Measurements from ENCODE around the gene SLC10A2.
"Not testable (repeated sequence)": the region's sequence is repeated elsewhere in the genome, so short reads cannot be mapped to it uniquely, and the experiment has no call there.

Gene SLC10A2

DNA sequence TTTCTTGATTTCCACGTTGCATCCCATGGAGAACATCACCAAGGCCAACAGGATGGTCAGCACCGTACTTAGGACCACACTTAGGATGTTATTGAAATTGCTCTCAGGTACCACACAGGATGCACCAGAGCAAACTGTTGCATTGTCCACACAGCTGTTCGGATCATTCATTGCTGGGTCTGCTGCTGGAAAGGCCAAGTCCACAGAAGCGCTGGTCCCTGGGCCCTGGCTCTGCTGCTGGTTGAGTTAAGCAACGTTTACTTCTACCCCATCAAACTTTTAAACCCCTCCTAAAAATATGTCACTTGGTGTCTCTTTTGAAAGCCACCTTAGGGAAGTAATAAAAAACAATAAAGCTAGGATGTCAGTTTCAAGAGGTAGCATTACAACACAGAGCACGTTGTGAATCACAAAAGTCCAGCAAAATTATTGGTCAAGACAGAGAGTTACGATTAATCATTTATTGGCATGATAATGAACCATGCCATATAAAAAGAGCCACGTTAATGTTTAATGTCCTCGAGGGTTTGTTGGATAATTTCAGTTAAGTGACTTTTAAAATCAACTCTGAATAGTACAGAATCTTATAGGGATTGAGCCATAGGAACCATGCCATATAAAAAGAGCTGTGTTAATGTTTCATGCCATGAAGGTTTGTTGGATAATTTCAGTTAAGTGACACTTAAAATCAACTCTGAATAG, at the start of gene SLC10A2:
SLC10A2 (minus strand) TSS at position 339 of the 702 bp plus-strand sequence; CDS start at position 171, 168 bp downstream.
- no peak for DNase-seq (ENCODE audit: low read depth in 2 of 2)

GRCh38 chr13:103107580-103107979, 41.4 kb upstream of the SLC10A2 start:
- no peak for DNase-seq (ENCODE audit: low read depth in 2 of 2)

GRCh38 chr13:103104340-103104739, 38.1 kb upstream of the SLC10A2 start:
- DNase-seq (ENCODE audit: low read depth in 2 of 2), result no peak

DNA sequence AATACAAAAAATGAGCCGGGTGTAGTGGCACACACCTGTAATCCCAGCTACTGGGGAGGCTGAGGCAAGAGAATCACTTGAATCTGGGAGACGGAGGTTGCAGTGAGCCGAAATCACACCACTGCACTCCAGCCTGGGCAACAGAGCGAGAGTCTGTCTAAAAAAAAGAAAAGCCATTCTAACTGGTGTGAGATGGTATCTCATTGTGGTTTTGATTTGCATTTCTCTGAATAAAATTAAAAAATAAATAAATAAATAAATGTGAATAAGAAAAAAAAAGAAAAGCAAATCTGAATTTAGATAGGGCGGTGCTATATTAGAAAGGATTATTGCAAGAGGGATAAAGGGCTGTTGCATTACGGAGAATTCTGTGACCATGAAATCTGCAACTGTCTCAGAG, 37.2 kb upstream of the SLC10A2 start:
- DNase-seq (ENCODE audit: low read depth in 2 of 2), result not testable (repeated sequence)

DNA sequence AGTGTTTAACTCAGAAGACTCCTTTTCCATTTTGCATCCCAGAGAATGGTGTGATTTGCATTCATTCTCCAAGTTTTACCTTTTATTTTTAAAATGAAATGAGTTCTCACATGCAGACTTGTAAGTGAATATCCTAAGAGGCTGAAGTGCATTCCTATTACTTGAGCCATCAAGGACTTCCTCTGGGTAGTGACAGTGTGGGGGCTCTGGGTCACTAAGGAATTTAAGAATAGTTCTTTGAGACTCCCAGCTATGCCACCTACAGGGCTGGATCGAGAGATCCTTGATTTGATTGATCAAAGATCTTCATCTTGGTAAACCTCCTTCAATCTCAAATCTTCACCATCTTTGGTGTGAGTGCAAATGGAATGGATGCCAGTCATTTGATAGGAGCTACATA, 36.3 kb upstream of the SLC10A2 start:
- DNase-seq (ENCODE audit: low read depth in 2 of 2), result no peak

DNA sequence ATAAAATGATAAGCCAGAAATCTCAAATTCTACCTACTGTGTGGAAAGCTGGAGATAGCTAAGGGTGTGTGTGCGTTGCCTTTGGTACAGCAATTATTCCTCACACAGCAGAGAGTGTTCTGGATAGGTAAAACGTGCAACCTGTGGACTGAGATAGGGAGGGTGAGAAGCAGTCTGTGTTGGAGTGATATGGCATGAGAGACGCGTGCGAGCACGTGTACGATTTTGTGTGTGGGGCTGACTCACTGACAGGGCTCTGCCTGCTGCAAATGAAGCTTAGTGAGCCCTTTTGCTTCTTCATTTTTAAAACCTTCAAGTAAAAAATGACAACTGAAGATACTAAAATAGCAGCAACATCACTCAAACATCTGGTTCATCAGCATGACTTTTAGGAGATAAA, 35.7 kb upstream of the SLC10A2 start:
- no peak for DNase-seq (ENCODE audit: low read depth in 2 of 2)

DNA sequence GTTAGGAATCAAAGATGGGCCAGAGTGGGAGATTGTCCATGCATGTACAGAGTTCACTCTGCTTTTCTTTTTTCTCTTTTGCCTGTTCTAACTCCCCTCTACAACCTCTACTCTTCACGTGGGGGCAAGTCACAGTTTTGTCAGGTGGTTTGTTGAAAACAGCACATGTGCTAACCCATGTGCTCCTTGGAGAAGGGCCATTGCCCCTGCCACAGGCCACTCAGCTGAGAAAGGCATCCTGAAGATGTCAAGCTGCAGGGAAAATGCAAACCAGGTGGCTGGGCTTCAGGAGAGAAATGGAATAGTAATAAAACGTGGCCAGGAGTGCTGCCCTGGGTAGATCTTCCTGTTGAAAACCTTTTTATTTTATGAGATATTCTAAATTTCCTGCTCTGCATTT, 35.3 kb upstream of the SLC10A2 start:
- no peak for DNase-seq (ENCODE audit: low read depth in 2 of 2)

GRCh38 chr13:103100830-103101229, 34.6 kb upstream of the SLC10A2 start:
- DNase-seq (ENCODE audit: low read depth in 2 of 2), result peak in 1 of 2 experiments; percentile 1

GRCh38 chr13:103099722-103100293, 33.6 kb upstream of the SLC10A2 start:
- DNase-seq (ENCODE audit: low read depth in 2 of 2), result peak in 1 of 2 experiments; percentile 2

DNA sequence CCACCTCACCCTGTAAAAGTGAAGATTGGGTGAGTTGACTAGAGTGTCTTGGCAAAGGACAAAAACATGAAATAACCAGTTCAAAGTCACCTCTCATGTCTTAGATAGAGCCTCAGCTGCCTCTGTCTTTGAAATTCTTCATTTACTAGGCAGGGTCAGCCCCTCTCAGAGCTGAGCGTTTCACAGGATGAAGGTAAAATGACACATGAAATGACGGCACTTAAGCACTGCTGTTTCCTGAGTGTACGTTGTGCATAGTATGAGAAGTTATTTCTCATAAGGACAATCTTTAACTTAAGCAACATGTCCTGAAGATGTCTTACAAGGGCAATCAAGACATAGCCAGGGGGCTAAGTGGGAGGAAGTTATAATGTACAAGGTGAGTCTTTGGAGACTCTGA, 32.3 kb upstream of the SLC10A2 start:
- no peak for DNase-seq (ENCODE audit: low read depth in 2 of 2)

GRCh38 chr13:103097366-103097928, 31.2 kb upstream of the SLC10A2 start:
- no peak for DNase-seq (ENCODE audit: low read depth in 2 of 2)

DNA sequence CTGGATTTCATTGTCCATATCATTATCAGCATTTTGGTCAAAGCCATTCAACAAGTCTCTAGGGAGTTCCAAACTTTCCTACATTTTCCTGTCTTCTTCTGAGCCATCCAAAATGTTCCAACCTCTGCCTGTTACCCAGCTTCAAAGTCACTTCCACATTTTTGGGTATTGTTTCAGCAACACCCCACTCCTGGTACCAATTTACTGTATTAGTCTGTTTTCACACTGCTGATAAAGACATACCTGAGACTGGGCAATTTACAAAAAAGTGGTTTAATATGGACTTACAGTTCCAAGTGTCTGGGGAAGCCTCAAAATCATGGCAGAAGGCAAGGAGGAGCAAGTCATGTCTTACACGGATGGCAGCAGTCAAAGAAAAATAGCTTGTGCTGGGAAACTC, 27.4 kb upstream of the SLC10A2 start:
- DNase-seq (ENCODE audit: low read depth in 2 of 2), result not testable (repeated sequence)

GRCh38 chr13:103087275-103087674, 21.1 kb upstream of the SLC10A2 start:
- DNase-seq (ENCODE audit: low read depth in 2 of 2), result no peak

GRCh38 chr13:103081435-103081834, 15.2 kb upstream of the SLC10A2 start:
- DNase-seq (ENCODE audit: low read depth in 2 of 2), result no peak

DNA sequence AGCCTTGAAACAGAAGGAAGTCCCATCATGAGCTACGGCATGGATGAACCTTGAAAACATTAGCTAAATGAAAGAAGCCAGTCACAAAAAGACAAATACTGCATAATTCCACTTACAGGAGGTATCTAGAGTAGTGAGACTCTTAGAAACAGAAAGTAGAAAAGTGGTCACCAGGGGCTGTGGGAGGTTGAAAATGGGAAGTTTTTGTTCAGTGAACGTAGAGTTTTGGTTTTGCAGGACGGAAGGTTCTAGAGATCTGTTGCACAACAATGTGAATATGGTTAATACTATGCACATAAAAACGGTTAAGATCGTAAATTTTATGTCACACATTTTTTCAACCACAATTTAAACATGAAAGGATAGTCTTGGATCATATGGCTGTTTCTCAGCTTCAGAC, 11.9 kb upstream of the SLC10A2 start:
- no peak for DNase-seq (ENCODE audit: low read depth in 2 of 2)

DNA sequence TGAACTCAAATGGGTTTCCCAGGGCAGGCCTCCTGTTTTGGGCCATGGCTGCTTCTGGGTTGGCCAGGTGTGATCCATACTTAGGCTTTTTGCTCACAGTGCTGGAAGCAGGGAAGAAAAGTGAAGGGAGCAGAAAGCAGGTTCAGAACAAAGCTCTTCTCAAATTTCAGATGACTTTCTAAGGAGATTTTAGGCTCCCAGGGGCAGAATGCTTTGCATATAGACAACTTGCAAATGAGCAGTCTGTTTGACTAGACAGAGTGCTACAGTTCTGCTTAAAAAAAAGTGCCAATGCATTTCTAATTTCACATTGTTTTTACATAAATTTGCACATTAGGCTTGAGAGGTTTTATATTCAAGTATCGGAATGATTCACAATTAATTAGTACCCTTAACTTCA, 2.6 kb upstream of the SLC10A2 start:
- no peak for DNase-seq (ENCODE audit: low read depth in 2 of 2)

- no peak for DNase-seq (ENCODE audit: low read depth in 2 of 2)
Observed at GRCh38 chr13:103067751-103068555, 1.7 kb upstream of the SLC10A2 start.

- no peak for DNase-seq (ENCODE audit: low read depth in 2 of 2)
Observed at GRCh38 chr13:103066781-103067345, 646 bp upstream of the SLC10A2 start.

DNA sequence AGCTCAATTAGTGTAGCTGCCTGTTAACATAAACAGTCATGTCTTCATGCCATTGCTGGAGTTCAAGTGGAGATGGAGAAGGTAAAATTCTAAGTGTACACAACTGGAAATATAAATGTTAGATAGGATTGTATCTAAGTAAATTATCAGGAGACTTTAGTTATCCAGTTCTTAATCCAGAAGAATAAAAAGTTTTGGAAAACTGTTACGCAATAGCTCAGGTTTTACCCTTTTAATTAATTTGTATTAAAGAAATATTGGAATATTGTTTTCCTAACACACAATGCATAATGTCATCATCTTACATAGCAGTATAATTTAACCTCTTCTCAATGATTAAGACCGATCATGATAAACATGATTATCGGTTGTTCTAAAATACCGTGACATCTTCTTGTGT, 2.8 kb downstream of the SLC10A2 start:
- DNase-seq (ENCODE audit: low read depth in 2 of 2), result no peak

GRCh38 chr13:103062079-103062478, 4.1 kb downstream of the SLC10A2 start:
- no peak for DNase-seq (ENCODE audit: low read depth in 2 of 2)

DNA sequence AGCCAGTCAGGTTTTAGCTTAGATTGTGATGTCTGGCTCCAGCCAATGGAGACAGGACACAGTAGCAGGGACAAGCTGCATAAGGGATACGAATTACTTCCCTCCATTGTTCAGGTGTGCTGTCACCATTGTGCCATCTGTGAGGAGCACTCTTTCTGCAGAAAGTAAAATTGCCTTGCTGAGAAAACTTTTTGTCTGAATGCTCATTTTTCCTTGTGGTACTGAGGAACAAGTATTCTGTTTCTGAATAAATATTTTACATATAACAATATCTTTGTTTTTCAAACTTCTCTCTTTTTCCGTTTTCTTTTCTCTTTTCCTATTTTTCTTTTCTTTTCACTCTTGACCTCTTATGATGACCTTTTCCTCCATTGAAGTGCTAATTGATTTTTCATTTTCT, 10.2 kb downstream of the SLC10A2 start:
- DNase-seq (ENCODE audit: low read depth in 2 of 2), result no peak

DNA sequence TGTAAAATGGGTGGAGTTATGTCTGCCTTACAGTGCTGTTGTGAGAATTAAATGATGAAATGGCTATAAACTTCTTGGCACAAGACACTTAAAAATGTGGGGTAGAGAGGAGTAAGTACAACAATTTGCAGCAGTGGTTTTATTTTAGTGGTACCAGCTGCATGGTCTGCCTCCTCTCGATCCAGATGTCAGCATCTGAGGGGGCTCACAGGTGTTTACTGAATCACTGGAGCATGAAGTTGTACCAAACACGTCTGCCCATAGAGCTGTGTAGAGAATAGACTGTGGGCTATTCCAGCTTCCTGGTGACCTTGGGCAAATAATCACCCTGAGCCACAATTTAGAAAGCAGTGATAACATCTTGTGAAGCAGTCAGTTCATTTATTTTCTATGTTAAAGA, 11.1 kb downstream of the SLC10A2 start:
- DNase-seq (ENCODE audit: low read depth in 2 of 2), result no peak

All from fibroblast of skin of left biceps (primary cell).